HL-60 (cell line): ENCODE data around the gene ULK1.
"Not testable (repeated sequence)": the region's sequence is repeated elsewhere in the genome, so short reads cannot be mapped to it uniquely, and the experiment has no call there.

Experiments
- CTCF ChIP-seq: IDR thresholded peaks from one replicate; pipeline ENCODE4 v1.5.1; 2011; ENCODE audit warnings: low read length, control low read depth, inconsistent platforms; ENCODE audit not compliant: insufficient read depth
- REST ChIP-seq: IDR thresholded peaks from 2 replicates; pipeline ENCODE4 v1.6.1; 2012; ENCODE audit warnings: low read depth; ENCODE audit not compliant: insufficient replicate concordance
- SPI1 ChIP-seq: IDR thresholded peaks from 2 replicates; pipeline ENCODE4 v1.6.1; 2012; ENCODE audit warnings: low read depth, mild to moderate bottlenecking, borderline replicate concordance

- TF ChIP-seq CTCF, SPI1, REST: not testable (repeated sequence)
These were observed 66.9 kb downstream of the ULK1 start for GRCh38 chr12:131961328-131961727.
